ENCODE data around the gene CCDC85C. TPM values are rescaled to one million over a fixed set of nuclear protein-coding genes. Genes with fewer than 3 reads are reported as not detected.

CCDC85C gene
- total RNA-seq, 1 donor from 2014 or later, result 16.6 TPM

- peaks cover 55% of the 10 kb centered on the region for H3K79me2 ChIP-seq (ENCODE audit: insufficient read depth, low read length)
- FAIRE-seq (no peak), DNase-seq (ENCODE audit: low read depth) (peak; percentile 42)
- H3K36me3 Mint-ChIP-seq (ENCODE audit: low read depth, unreplicated experiment), result peaks cover 4% of the 10 kb centered on the region
- peak overlapping the region; percentile 27 for H3K4me3 Mint-ChIP-seq (ENCODE audit: unreplicated experiment)
- H3K9me3 Mint-ChIP-seq (ENCODE audit: unreplicated experiment), result no peaks in the 10 kb centered on the region
- H3K9me3 ChIP-seq (ENCODE audit: insufficient read depth, low read depth, low read length), result no peaks in the 10 kb centered on the region
- H3K9ac ChIP-seq (ENCODE audit: low read length), result peak overlapping the region; percentile 24
- H3K4me2 ChIP-seq (ENCODE audit: low read length), result peak overlapping the region; percentile 76
- TF ChIP-seq CTCF (IDR thresholded peaks at IDR 0.05; ENCODE audit: insufficient read depth, low read depth, low read length) (peak; percentile 4), EZH2 (IDR thresholded peaks at IDR 0.05; ENCODE audit: insufficient read depth, low read length) (no peak)
- H2AFZ ChIP-seq (ENCODE audit: low read depth, low read length), result no peak overlapping the region
- peaks cover 42% of the 10 kb centered on the region for H3K4me1 Mint-ChIP-seq (ENCODE audit: low read depth, unreplicated experiment)
- no peaks in the 10 kb centered on the region for H3K36me3 ChIP-seq (ENCODE audit: insufficient read depth, low read length)
- peak overlapping the region; percentile 69 for H3K27ac Mint-ChIP-seq (ENCODE audit: unreplicated experiment)
- H3K4me3 ChIP-seq (ENCODE audit: insufficient read depth, low read depth, low read length), result no peak overlapping the region
- H3K27ac ChIP-seq (ENCODE audit: low read depth, low read length), result peak overlapping the region; percentile 24
- no peaks in the 10 kb centered on the region for H3K27me3 ChIP-seq (ENCODE audit: insufficient read depth, low read length)
- H3K27me3 Mint-ChIP-seq (ENCODE audit: low read depth, unreplicated experiment), result peaks cover 7% of the 10 kb centered on the region
- H4K20me1 ChIP-seq (ENCODE audit: insufficient read depth, low read length), result peaks cover 28% of the 10 kb centered on the region
- H3K4me1 ChIP-seq (ENCODE audit: insufficient read depth, low read length), result peaks cover 56% of the 10 kb centered on the region
Observed at GRCh38 chr14:99575043-99576023, 28.7 kb downstream of the CCDC85C start.

GRCh38 chr14:99574099-99574880 lies 29.7 kb downstream of the CCDC85C start:
- Histone ChIP-seq H3K9me3 (ENCODE audit: insufficient read depth, low read depth, low read length) (no peaks in the 10 kb centered on the region), H3K4me1 (ENCODE audit: insufficient read depth, low read length) (peaks cover 46% of the 10 kb centered on the region), H3K9ac (ENCODE audit: low read length) (peak overlapping the region; percentile 19), H3K36me3 (ENCODE audit: insufficient read depth, low read length) (no peaks in the 10 kb centered on the region), H3K4me2 (ENCODE audit: low read length) (peak overlapping the region; percentile 76), H3K27ac (ENCODE audit: low read depth, low read length) (peak overlapping the region; percentile 24), H2AFZ (ENCODE audit: low read depth, low read length) (no peak overlapping the region), H3K27me3 (ENCODE audit: insufficient read depth, low read length) (no peaks in the 10 kb centered on the region), H4K20me1 (ENCODE audit: insufficient read depth, low read length) (peaks cover 36% of the 10 kb centered on the region), H3K79me2 (ENCODE audit: insufficient read depth, low read length) (peaks cover 61% of the 10 kb centered on the region), H3K4me3 (ENCODE audit: insufficient read depth, low read depth, low read length) (no peak overlapping the region)
- Mint-ChIP-seq H3K9me3 (ENCODE audit: unreplicated experiment) (no peaks in the 10 kb centered on the region), H3K4me1 (ENCODE audit: low read depth, unreplicated experiment) (peaks cover 39% of the 10 kb centered on the region), H3K27ac (ENCODE audit: unreplicated experiment) (peak overlapping the region; percentile 91), H3K36me3 (ENCODE audit: low read depth, unreplicated experiment) (peaks cover 4% of the 10 kb centered on the region), H3K4me3 (ENCODE audit: unreplicated experiment) (peak overlapping the region; percentile 62), H3K27me3 (ENCODE audit: low read depth, unreplicated experiment) (peaks cover 10% of the 10 kb centered on the region)
- no peak for TF ChIP-seq EZH2 (IDR thresholded peaks at IDR 0.05; ENCODE audit: insufficient read depth, low read length)
- TF ChIP-seq CTCF (IDR thresholded peaks at IDR 0.05; ENCODE audit: insufficient read depth, low read depth, low read length), result no peak
- FAIRE-seq (peak; percentile 75), DNase-seq (ENCODE audit: low read depth) (peak; percentile 87)
